ENCODE measurements around the gene ATF6. TPM values are rescaled to one million over a fixed set of nuclear protein-coding genes. Genes with fewer than 3 reads are reported as not detected.

The ATF6 gene
- total RNA-seq, 1 donor from 2014 or later = 38.6 TPM

- H3K36me3 ChIP-seq (ENCODE audit: control insufficient read depth, insufficient read depth, low read length) = no peaks in the 10 kb centered on the region
- DNase-seq (ENCODE audit: low read depth) = no peak
- TF ChIP-seq CTCF (IDR thresholded peaks at IDR 0.05; ENCODE audit: insufficient read depth, low read length, poor library complexity, severe bottlenecking) = no peak
- H3K4me3 ChIP-seq (ENCODE audit: low read depth, low read length) = no peak overlapping the region
- H3K27me3 ChIP-seq (ENCODE audit: control insufficient read depth, insufficient read depth, low read length) = no peaks in the 10 kb centered on the region
Observed at GRCh38 chr1:161884475-161884874, 118.4 kb downstream of the ATF6 start.

GRCh38 chr1:161885003-161885402, 118.9 kb downstream of the ATF6 start:
- no peaks in the 10 kb centered on the region for H3K36me3 ChIP-seq (ENCODE audit: control insufficient read depth, insufficient read depth, low read length)
- H3K27me3 ChIP-seq (ENCODE audit: control insufficient read depth, insufficient read depth, low read length) = no peaks in the 10 kb centered on the region
- DNase-seq (ENCODE audit: low read depth) = no peak
- no peak overlapping the region for H3K4me3 ChIP-seq (ENCODE audit: low read depth, low read length)
- TF ChIP-seq CTCF (IDR thresholded peaks at IDR 0.05; ENCODE audit: insufficient read depth, low read length, poor library complexity, severe bottlenecking) = no peak

GRCh38 chr1:161885759-161886158, 119.6 kb downstream of the ATF6 start:
- no peak for DNase-seq (ENCODE audit: low read depth)
- no peak for TF ChIP-seq CTCF (IDR thresholded peaks at IDR 0.05; ENCODE audit: insufficient read depth, low read length, poor library complexity, severe bottlenecking)
- Histone ChIP-seq H3K4me3 (ENCODE audit: low read depth, low read length) (no peak overlapping the region), H3K27me3 (ENCODE audit: control insufficient read depth, insufficient read depth, low read length) (no peaks in the 10 kb centered on the region), H3K36me3 (ENCODE audit: control insufficient read depth, insufficient read depth, low read length) (no peaks in the 10 kb centered on the region)

- H3K36me3 ChIP-seq (ENCODE audit: control insufficient read depth, insufficient read depth, low read length) = no peaks in the 10 kb centered on the region
- DNase-seq (ENCODE audit: low read depth) = no peak
- H3K4me3 ChIP-seq (ENCODE audit: low read depth, low read length) = no peak overlapping the region
- no peaks in the 10 kb centered on the region for H3K27me3 ChIP-seq (ENCODE audit: control insufficient read depth, insufficient read depth, low read length)
- TF ChIP-seq CTCF (IDR thresholded peaks at IDR 0.05; ENCODE audit: insufficient read depth, low read length, poor library complexity, severe bottlenecking) = no peak
Observed at GRCh38 chr1:161886589-161886988, 120.5 kb downstream of the ATF6 start.

- no peak for DNase-seq (ENCODE audit: low read depth)
- no peaks in the 10 kb centered on the region for H3K36me3 ChIP-seq (ENCODE audit: control insufficient read depth, insufficient read depth, low read length)
- H3K4me3 ChIP-seq (ENCODE audit: low read depth, low read length) = no peak overlapping the region
- H3K27me3 ChIP-seq (ENCODE audit: control insufficient read depth, insufficient read depth, low read length) = no peaks in the 10 kb centered on the region
- no peak for TF ChIP-seq CTCF (IDR thresholded peaks at IDR 0.05; ENCODE audit: insufficient read depth, low read length, poor library complexity, severe bottlenecking)
Observed at GRCh38 chr1:161887730-161888287, 121.7 kb downstream of the ATF6 start.

- DNase-seq (ENCODE audit: low read depth) = no peak
- no peak for TF ChIP-seq CTCF (IDR thresholded peaks at IDR 0.05; ENCODE audit: insufficient read depth, low read length, poor library complexity, severe bottlenecking)
- Histone ChIP-seq H3K36me3 (ENCODE audit: control insufficient read depth, insufficient read depth, low read length) (no peaks in the 10 kb centered on the region), H3K27me3 (ENCODE audit: control insufficient read depth, insufficient read depth, low read length) (no peaks in the 10 kb centered on the region), H3K4me3 (ENCODE audit: low read depth, low read length) (no peak overlapping the region)
Observed at GRCh38 chr1:161890574-161890973, 124.5 kb downstream of the ATF6 start.

Data from kidney epithelial cell (primary cell).